SK-N-SH (cell line): ENCODE data around the gene CCDC88C. TPM values are rescaled to one million over a fixed set of nuclear protein-coding genes. Genes with fewer than 3 reads are reported as not detected.

Source experiments
- CTCF ChIA-PET: fragments of 300-600, 350-600 bp; formaldehyde crosslinking; extraction: SDS; loops from one replicate; lab custom pipeline; 2021; lab: Yijun Ruan, JAX
- POLR2A ChIA-PET: fragments of 350-600 bp; sonication (Branson Sonifier 250); formaldehyde crosslinking; extraction: SDS; loops from one replicate; lab custom pipeline; 2020; ENCODE audit warnings: antibody characterized with exemption, inconsistent platforms; lab: Yijun Ruan, JAX
- DNase-seq: peaks from one replicate; pipeline ENCODE4 v3.0.0; 2012
- H2AFZ ChIP-seq: fragments of 200-600 bp; sonication (generic); 2 replicates; pipeline ENCODE4 v1.8.1; 2016; ENCODE audit warnings: antibody characterized with exemption, mild to moderate bottlenecking, low read depth
- H3F3A ChIP-seq: fragments of 200-600 bp; sonication (generic); replicated peaks from 2 replicates; pipeline ENCODE3; 2016; ENCODE audit warnings: antibody characterized with exemption, mild to moderate bottlenecking; ENCODE audit not compliant: insufficient read depth
- H3K27ac ChIP-seq, 2 experiments: fragments of 200-500 bp in 1 of 2; fragments of 200-600 bp in 1 of 2; sonication (Bioruptor generic) in 1 of 2; sonication (generic), shearing (Covaris generic) in 1 of 2; 2 replicates each; pipeline versions ENCODE4 v1.5.1 to v1.6.1; 2014 to 2016; ENCODE audit warnings: low read depth in 2 of 2, inconsistent platforms in 1 of 2, low read length in 1 of 2, mild to moderate bottlenecking in 1 of 2, mixed read lengths in 1 of 2
- H3K27me3 ChIP-seq: fragments of 200-600 bp; sonication (generic), shearing (Covaris generic); 2 replicates; pipeline ENCODE4 v1.6.1; 2016; ENCODE audit warnings: mixed run types; ENCODE audit not compliant: insufficient read depth
- H3K36me3 ChIP-seq, 2 experiments: fragments of 200-500 bp in 1 of 2; fragments of 200-600 bp in 1 of 2; sonication (Bioruptor generic) in 1 of 2; sonication (generic) in 1 of 2; replicated peaks in 1 of 2; 2 replicates each; pipeline versions ENCODE3 to v1.5.1; 2014 to 2016; ENCODE audit warnings: low read length in 1 of 2, mild to moderate bottlenecking in 1 of 2; ENCODE audit not compliant: insufficient read depth in 2 of 2, control insufficient read depth in 1 of 2
- H3K4me1 ChIP-seq, 2 experiments: fragments of 200-500 bp in 1 of 2; fragments of 200-600 bp in 1 of 2; sonication (Bioruptor generic) in 1 of 2; sonication (generic), shearing (Covaris generic) in 1 of 2; 2 replicates each; pipeline versions ENCODE4 v1.5.1 to v1.6.1; 2014 to 2016; ENCODE audit warnings: low read depth in 1 of 2, low read length in 1 of 2, mixed run types in 1 of 2; ENCODE audit not compliant: insufficient read depth in 2 of 2, control insufficient read depth in 1 of 2
- H3K4me2 ChIP-seq: fragments of 200-600 bp; sonication (generic), shearing (Covaris generic); 2 replicates; pipeline ENCODE4 v1.6.1; 2017; ENCODE audit warnings: mixed run types
- H3K4me3 ChIP-seq, 2 experiments: fragments of 200-500 bp in 1 of 2; fragments of 200-600 bp in 1 of 2; sonication (Bioruptor generic) in 1 of 2; sonication (generic), shearing (Covaris generic) in 1 of 2; 2 replicates each; pipeline versions ENCODE4 v1.5.1 to v1.8.1; 2014 to 2016; ENCODE audit warnings: low read depth in 2 of 2, inconsistent platforms in 1 of 2, low read length in 1 of 2, mild to moderate bottlenecking in 1 of 2, mixed read lengths in 1 of 2, moderate library complexity in 1 of 2
- H3K79me2 ChIP-seq: fragments of 200-600 bp; sonication (generic); 2 replicates; pipeline ENCODE4 v1.8.1; 2017; ENCODE audit warnings: mild to moderate bottlenecking; ENCODE audit not compliant: insufficient read depth
- H3K9ac ChIP-seq: fragments of 200-600 bp; sonication (generic); 2 replicates; pipeline ENCODE4 v1.6.1; 2017; ENCODE audit warnings: mixed run types
- H3K9me2 ChIP-seq: fragments of 200-600 bp; sonication (generic); 2 replicates; pipeline ENCODE4 v1.6.1; 2017; ENCODE audit warnings: mixed run types
- H3K9me3 ChIP-seq: fragments of 200-600 bp; sonication (generic); 2 replicates; pipeline ENCODE4 v1.6.1; 2017; ENCODE audit warnings: mixed run types, mild to moderate bottlenecking, moderate library complexity
- H4K20me1 ChIP-seq: fragments of 200-600 bp; sonication (generic); 2 replicates; pipeline ENCODE4 v1.6.1; 2017; ENCODE audit warnings: mild to moderate bottlenecking, mixed run types; ENCODE audit not compliant: insufficient read depth
- EP300 ChIP-seq, 2 experiments: IDR thresholded peaks; 2 replicates each; pipeline versions ENCODE4 v1.4.0 to v1.6.1; 2012; ENCODE audit warnings: borderline replicate concordance in 1 of 2, low read depth in 1 of 2, low read length in 1 of 2
- FOXJ3 ChIP-seq: sonication (generic); formaldehyde crosslinking; IDR thresholded peaks from 2 replicates; pipeline ENCODE4 v1.5.1; 2020; ENCODE audit warnings: mild to moderate bottlenecking, missing genetic modification reagents
- MAX ChIP-seq: IDR thresholded peaks from 2 replicates; pipeline ENCODE4 v1.4.0; 2012; ENCODE audit warnings: low read depth
- MEF2A ChIP-seq: IDR thresholded peaks from 2 replicates; pipeline ENCODE4 v1.4.0; 2012; ENCODE audit warnings: low read depth, borderline replicate concordance
- MXI1 ChIP-seq: IDR thresholded peaks from 2 replicates; pipeline ENCODE4 v1.6.1; 2012; ENCODE audit warnings: mild to moderate bottlenecking, low read depth, low read length, improper control_type of control experiment
- PBX3 ChIP-seq: IDR thresholded peaks from 2 replicates; pipeline ENCODE4; 2012
- POLR2AphosphoS5 ChIP-seq: IDR thresholded peaks from 2 replicates; pipeline ENCODE4 v1.6.1; 2012; ENCODE audit warnings: low read depth, low read length
- RAD21 ChIP-seq: IDR thresholded peaks from 2 replicates; pipeline ENCODE4 v1.6.1; 2012; ENCODE audit warnings: mild to moderate bottlenecking, low read length
- RCOR1 ChIP-seq: fragments of 150-350 bp; IDR thresholded peaks from 2 replicates; pipeline ENCODE4 v1.6.1; 2017; ENCODE audit warnings: antibody characterized with exemption, low read length
- REST ChIP-seq: IDR thresholded peaks from 2 replicates; pipeline ENCODE4 v1.6.1; 2012; ENCODE audit warnings: mild to moderate bottlenecking, low read depth, low read length, moderate library complexity
- RFX5 ChIP-seq: IDR thresholded peaks from 2 replicates; pipeline ENCODE4 v1.6.1; 2012; ENCODE audit warnings: mild to moderate bottlenecking, improper control_type of control experiment, low read length
- RXRA ChIP-seq: IDR thresholded peaks from 2 replicates; pipeline ENCODE4 v1.4.0; 2012; ENCODE audit warnings: low read depth, mild to moderate bottlenecking, borderline replicate concordance
- SIN3A ChIP-seq: IDR thresholded peaks from 2 replicates; pipeline ENCODE4 v1.6.1; 2012; ENCODE audit warnings: low read depth, mild to moderate bottlenecking, low read length, moderate library complexity, borderline replicate concordance
- SMC3 ChIP-seq: IDR thresholded peaks from 2 replicates; pipeline ENCODE4 v1.6.1; 2012; ENCODE audit warnings: low read depth, low read length, improper control_type of control experiment
- TAF1 ChIP-seq: IDR thresholded peaks from 2 replicates; pipeline ENCODE4 v1.6.1; 2012; ENCODE audit warnings: low read depth, mild to moderate bottlenecking, low read length, moderate library complexity, borderline replicate concordance
- TCF12 ChIP-seq: IDR thresholded peaks from 2 replicates; pipeline ENCODE4 v1.4.0; 2012
- TEAD4 ChIP-seq: IDR thresholded peaks from 2 replicates; pipeline ENCODE4 v1.4.0; 2012; ENCODE audit warnings: mild to moderate bottlenecking, borderline replicate concordance; ENCODE audit not compliant: insufficient read depth
- WGBS: methylation state at CpG from one replicate; pipeline ENCODE4 v1.1.6; 2017; ENCODE audit warnings: low lambda C conversion rate; 5-methylcytosine and 5-hydroxymethylcytosine counted together
- polyA plus RNA-seq, 3 experiments: library from polyadenylated mRNA; depleted of rRNA; stranded (reverse); fragments of >200 nt; gene quantifications; 2 replicates each; pipeline ENCODE4 v1.2.3, GENCODE V29; 2012

The CCDC88C gene
- polyA plus RNA-seq, 1 of the 3 experiments (the other 2 are of a cell fraction): 0.39 TPM

GRCh38 chr14:91309756-91310280 is 107.8 kb downstream of the CCDC88C start:
- CTCF ChIA-PET: interaction anchor here (0.7 to 2.2 kb wide), 5 partner anchors 11 to 30 kb away, joined by 3 to 12 read pairs (median 4); no protein-coding TSS in a partner anchor
- no peaks in the 10 kb centered on the region for H3K9me2 ChIP-seq
- H3K4me2 ChIP-seq: no peak overlapping the region
- H3K9ac ChIP-seq: no peak overlapping the region
- H3K79me2 ChIP-seq: no peaks in the 10 kb centered on the region
- no peaks in the 10 kb centered on the region for H4K20me1 ChIP-seq
- H3K4me1 ChIP-seq: no peaks in the 10 kb centered on the region
- DNase-seq: no peak
- H3K4me3 ChIP-seq: no peak overlapping the region
- POLR2A ChIA-PET: no interaction called here
- TF ChIP-seq TAF1 (no peak), TCF12 (no peak), RXRA (no peak), SIN3A (no peak), RCOR1 (no peak), REST (no peak), MEF2A (no peak), MXI1 (no peak), TEAD4 (no peak), EP300 (IDR thresholded peaks at IDR 0.05; ENCODE audit: borderline replicate concordance in 1 of 2, low read depth in 1 of 2, low read length in 1 of 2) (no peak), SMC3 (no peak), FOXJ3 (CRISPR knock-in tag) (no peak), MAX (no peak), RFX5 (no peak), POLR2AphosphoS5 (no peak), PBX3 (no peak), RAD21 (no peak)
- H2AFZ ChIP-seq: no peak overlapping the region
- H3K27ac ChIP-seq: no peak overlapping the region
- H3K9me3 ChIP-seq: no peaks in the 10 kb centered on the region
- no peaks in the 10 kb centered on the region for H3F3A ChIP-seq
- no peaks in the 10 kb centered on the region for H3K36me3 ChIP-seq
- H3K27me3 ChIP-seq: no peaks in the 10 kb centered on the region; the same call in 1 of the 2 replicates
- 62% methylated on average over 7 of the region's 15 CpGs for WGBS
